ENCODE results near the gene TOB1. TPM values are rescaled to one million over a fixed set of nuclear protein-coding genes. Genes with fewer than 3 reads are reported as not detected.

TOB1 gene
- total RNA-seq, 1 donor from 2014 or later, result 43.9 TPM

- Mint-ChIP-seq H3K27ac (no peak overlapping the region), H3K4me3 (ENCODE audit: low read depth) (no peak overlapping the region), H3K4me1 (ENCODE audit: low read depth) (peaks cover 27% of the 10 kb centered on the region), H3K36me3 (ENCODE audit: insufficient read depth) (peaks cover under 1% of the 10 kb centered on the region), H3K9me3 (ENCODE audit: low read depth) (no peaks in the 10 kb centered on the region), H3K27me3 (no peaks in the 10 kb centered on the region)
- TF ChIP-seq CTCF (IDR thresholded peaks at IDR 0.05; ENCODE audit: unreplicated experiment), result no peak
- DNase-seq (ENCODE audit: low spot score, unreplicated experiment), result no peak
Observed at GRCh38 chr17:50855708-50856330, 10.3 kb downstream of the TOB1 start.

GRCh38 chr17:50853781-50854180 lies 12.4 kb downstream of the TOB1 start:
- no peaks in the 10 kb centered on the region for H3K27me3 Mint-ChIP-seq
- H3K36me3 Mint-ChIP-seq (ENCODE audit: insufficient read depth), result no peaks in the 10 kb centered on the region
- peaks cover 27% of the 10 kb centered on the region for H3K4me1 Mint-ChIP-seq (ENCODE audit: low read depth)
- TF ChIP-seq CTCF (IDR thresholded peaks at IDR 0.05; ENCODE audit: unreplicated experiment), result no peak
- no peak overlapping the region for H3K27ac Mint-ChIP-seq
- no peaks in the 10 kb centered on the region for H3K9me3 Mint-ChIP-seq (ENCODE audit: low read depth)
- no peak overlapping the region for H3K4me3 Mint-ChIP-seq (ENCODE audit: low read depth)
- DNase-seq (ENCODE audit: low spot score, unreplicated experiment), result no peak

- H3K4me1 Mint-ChIP-seq (ENCODE audit: low read depth), result peaks cover 27% of the 10 kb centered on the region
- no peaks in the 10 kb centered on the region for H3K9me3 Mint-ChIP-seq (ENCODE audit: low read depth)
- no peak for TF ChIP-seq CTCF (IDR thresholded peaks at IDR 0.05; ENCODE audit: unreplicated experiment)
- no peak for DNase-seq (ENCODE audit: low spot score, unreplicated experiment)
- H3K36me3 Mint-ChIP-seq (ENCODE audit: insufficient read depth), result no peaks in the 10 kb centered on the region
- no peaks in the 10 kb centered on the region for H3K27me3 Mint-ChIP-seq
- H3K27ac Mint-ChIP-seq, result peak overlapping the region; percentile 11
- no peak overlapping the region for H3K4me3 Mint-ChIP-seq (ENCODE audit: low read depth)
Observed at GRCh38 chr17:50853015-50853615, 13.0 kb downstream of the TOB1 start.

GRCh38 chr17:50850640-50851039 lies 15.5 kb downstream of the TOB1 start:
- H3K4me1 Mint-ChIP-seq (ENCODE audit: low read depth), result peaks cover 23% of the 10 kb centered on the region
- H3K4me3 Mint-ChIP-seq (ENCODE audit: low read depth), result no peak overlapping the region
- no peak for DNase-seq (ENCODE audit: low spot score, unreplicated experiment)
- no peaks in the 10 kb centered on the region for H3K27me3 Mint-ChIP-seq
- H3K9me3 Mint-ChIP-seq (ENCODE audit: low read depth), result no peaks in the 10 kb centered on the region
- no peaks in the 10 kb centered on the region for H3K36me3 Mint-ChIP-seq (ENCODE audit: insufficient read depth)
- H3K27ac Mint-ChIP-seq, result no peak overlapping the region
- no peak for TF ChIP-seq CTCF (IDR thresholded peaks at IDR 0.05; ENCODE audit: unreplicated experiment)

- no peak overlapping the region for H3K27ac Mint-ChIP-seq
- H3K4me1 Mint-ChIP-seq (ENCODE audit: low read depth), result peaks cover 17% of the 10 kb centered on the region
- H3K27me3 Mint-ChIP-seq, result no peaks in the 10 kb centered on the region
- no peak overlapping the region for H3K4me3 Mint-ChIP-seq (ENCODE audit: low read depth)
- no peaks in the 10 kb centered on the region for H3K36me3 Mint-ChIP-seq (ENCODE audit: insufficient read depth)
- no peak for DNase-seq (ENCODE audit: low spot score, unreplicated experiment)
- no peaks in the 10 kb centered on the region for H3K9me3 Mint-ChIP-seq (ENCODE audit: low read depth)
- no peak for TF ChIP-seq CTCF (IDR thresholded peaks at IDR 0.05; ENCODE audit: unreplicated experiment)
Observed at GRCh38 chr17:50848711-50849110, 17.4 kb downstream of the TOB1 start.

All from progenitor cell of endocrine pancreas (in vitro differentiated cells).